HEK293 (cell line): ENCODE results near the gene AKT3.

ENCODE experiments used
- SCRT2 ChIP-seq: fragments of 450-650 bp; formaldehyde crosslinking; IDR thresholded peaks from 2 replicates; pipeline ENCODE4 v1.5.1; 2016; ENCODE audit warnings: missing biosample characterization, missing genetic modification characterization
- ZNF248 ChIP-seq: fragments of 450-650 bp; formaldehyde crosslinking; IDR thresholded peaks from 2 replicates; pipeline ENCODE4 v1.5.1; 2017; ENCODE audit warnings: missing biosample characterization, missing genetic modification characterization
- ZNF658 ChIP-seq: fragments of 450-650 bp; formaldehyde crosslinking; IDR thresholded peaks from 2 replicates; pipeline ENCODE4; 2016; ENCODE audit warnings: missing biosample characterization, missing genetic modification characterization
- TF ChIP-seq, protein P1 (sequence below): fragments of 450-650 bp; formaldehyde crosslinking; IDR thresholded peaks from 2 replicates; pipeline ENCODE4 v1.5.1; 2016; ENCODE audit warnings: missing biosample characterization, missing genetic modification characterization, borderline replicate concordance
- TF ChIP-seq, protein P2 (sequence below): fragments of 450-650 bp; formaldehyde crosslinking; IDR thresholded peaks from 2 replicates; pipeline ENCODE4 v1.5.1; 2016; ENCODE audit warnings: missing biosample characterization, missing genetic modification characterization, low read depth
- TF ChIP-seq, protein P3 (sequence below): fragments of 450-650 bp; formaldehyde crosslinking; IDR thresholded peaks from 2 replicates; pipeline ENCODE4 v1.5.1; 2016; ENCODE audit warnings: missing biosample characterization, missing genetic modification characterization

DNA sequence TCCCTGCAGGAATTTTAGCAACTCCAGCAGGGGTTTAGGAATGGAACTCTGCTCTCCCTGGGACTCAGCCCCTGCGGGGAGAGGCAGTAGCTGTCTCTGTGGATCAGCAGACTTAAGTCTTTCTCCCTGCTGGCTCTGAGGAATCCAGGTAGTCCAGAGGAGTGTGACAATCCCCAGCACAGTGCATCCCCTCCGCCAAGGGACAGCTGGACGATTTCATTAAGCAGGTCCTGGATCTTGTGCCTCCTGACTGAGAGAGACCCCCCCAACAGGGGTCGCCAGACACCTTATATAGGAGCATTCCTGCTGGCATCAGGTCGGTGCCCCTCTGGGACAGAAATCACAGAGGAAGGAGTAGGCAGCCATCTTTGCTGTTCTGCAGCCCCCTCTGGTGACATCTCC is 30.6 kb downstream of the AKT3 start:
- TF ChIP-seq, protein P1, sequence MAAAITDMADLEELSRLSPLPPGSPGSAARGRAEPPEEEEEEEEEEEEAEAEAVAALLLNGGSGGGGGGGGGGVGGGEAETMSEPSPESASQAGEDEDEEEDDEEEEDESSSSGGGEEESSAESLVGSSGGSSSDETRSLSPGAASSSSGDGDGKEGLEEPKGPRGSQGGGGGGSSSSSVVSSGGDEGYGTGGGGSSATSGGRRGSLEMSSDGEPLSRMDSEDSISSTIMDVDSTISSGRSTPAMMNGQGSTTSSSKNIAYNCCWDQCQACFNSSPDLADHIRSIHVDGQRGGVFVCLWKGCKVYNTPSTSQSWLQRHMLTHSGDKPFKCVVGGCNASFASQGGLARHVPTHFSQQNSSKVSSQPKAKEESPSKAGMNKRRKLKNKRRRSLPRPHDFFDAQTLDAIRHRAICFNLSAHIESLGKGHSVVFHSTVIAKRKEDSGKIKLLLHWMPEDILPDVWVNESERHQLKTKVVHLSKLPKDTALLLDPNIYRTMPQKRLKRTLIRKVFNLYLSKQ = no peak
- TF ChIP-seq, protein P2, sequence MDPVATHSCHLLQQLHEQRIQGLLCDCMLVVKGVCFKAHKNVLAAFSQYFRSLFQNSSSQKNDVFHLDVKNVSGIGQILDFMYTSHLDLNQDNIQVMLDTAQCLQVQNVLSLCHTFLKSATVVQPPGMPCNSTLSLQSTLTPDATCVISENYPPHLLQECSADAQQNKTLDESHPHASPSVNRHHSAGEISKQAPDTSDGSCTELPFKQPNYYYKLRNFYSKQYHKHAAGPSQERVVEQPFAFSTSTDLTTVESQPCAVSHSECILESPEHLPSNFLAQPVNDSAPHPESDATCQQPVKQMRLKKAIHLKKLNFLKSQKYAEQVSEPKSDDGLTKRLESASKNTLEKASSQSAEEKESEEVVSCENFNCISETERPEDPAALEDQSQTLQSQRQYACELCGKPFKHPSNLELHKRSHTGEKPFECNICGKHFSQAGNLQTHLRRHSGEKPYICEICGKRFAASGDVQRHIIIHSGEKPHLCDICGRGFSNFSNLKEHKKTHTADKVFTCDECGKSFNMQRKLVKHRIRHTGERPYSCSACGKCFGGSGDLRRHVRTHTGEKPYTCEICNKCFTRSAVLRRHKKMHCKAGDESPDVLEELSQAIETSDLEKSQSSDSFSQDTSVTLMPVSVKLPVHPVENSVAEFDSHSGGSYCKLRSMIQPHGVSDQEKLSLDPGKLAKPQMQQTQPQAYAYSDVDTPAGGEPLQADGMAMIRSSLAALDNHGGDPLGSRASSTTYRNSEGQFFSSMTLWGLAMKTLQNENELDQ (tag by site-specific recombination) = no peak
- TF ChIP-seq SCRT2 (tag by site-specific recombination) (no peak), ZNF248 (tag by site-specific recombination) (no peak), ZNF658 (tag by site-specific recombination) (no peak)
- TF ChIP-seq, protein P3, sequence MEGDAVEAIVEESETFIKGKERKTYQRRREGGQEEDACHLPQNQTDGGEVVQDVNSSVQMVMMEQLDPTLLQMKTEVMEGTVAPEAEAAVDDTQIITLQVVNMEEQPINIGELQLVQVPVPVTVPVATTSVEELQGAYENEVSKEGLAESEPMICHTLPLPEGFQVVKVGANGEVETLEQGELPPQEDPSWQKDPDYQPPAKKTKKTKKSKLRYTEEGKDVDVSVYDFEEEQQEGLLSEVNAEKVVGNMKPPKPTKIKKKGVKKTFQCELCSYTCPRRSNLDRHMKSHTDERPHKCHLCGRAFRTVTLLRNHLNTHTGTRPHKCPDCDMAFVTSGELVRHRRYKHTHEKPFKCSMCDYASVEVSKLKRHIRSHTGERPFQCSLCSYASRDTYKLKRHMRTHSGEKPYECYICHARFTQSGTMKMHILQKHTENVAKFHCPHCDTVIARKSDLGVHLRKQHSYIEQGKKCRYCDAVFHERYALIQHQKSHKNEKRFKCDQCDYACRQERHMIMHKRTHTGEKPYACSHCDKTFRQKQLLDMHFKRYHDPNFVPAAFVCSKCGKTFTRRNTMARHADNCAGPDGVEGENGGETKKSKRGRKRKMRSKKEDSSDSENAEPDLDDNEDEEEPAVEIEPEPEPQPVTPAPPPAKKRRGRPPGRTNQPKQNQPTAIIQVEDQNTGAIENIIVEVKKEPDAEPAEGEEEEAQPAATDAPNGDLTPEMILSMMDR (tag by site-specific recombination) = no peak
